Endothelial cell of umbilical vein (primary cell): Measurements from ENCODE around the gene HOXD3.

Source experiments
- CTCF ChIP-seq, 2 donors: IDR thresholded peaks; 1 replicate in 1 of 2; 2 replicates in 1 of 2; pipeline ENCODE4 v1.5.1; 2011; ENCODE audit warnings: low read length in 2 of 2, mild to moderate bottlenecking in 2 of 2, moderate library complexity in 2 of 2, control low read depth in 1 of 2, inconsistent platforms in 1 of 2, low read depth in 1 of 2; ENCODE audit not compliant: insufficient read depth in 1 of 2; ENCODE audit errors: extremely low read depth in 1 of 2
- GATA2 ChIP-seq: IDR thresholded peaks from 2 replicates; pipeline ENCODE4 v1.7.0; 2011; ENCODE audit warnings: low read depth, mild to moderate bottlenecking, moderate library complexity, mixed read lengths, low read length; ENCODE audit not compliant: insufficient read length, insufficient read depth
- MAX ChIP-seq: IDR thresholded peaks from 2 replicates; pipeline ENCODE4 v1.6.1; 2011; ENCODE audit not compliant: insufficient read depth, insufficient read length

GRCh38 chr2:176135035-176135440 lies 22.1 kb upstream of the HOXD3 start:
- TF ChIP-seq MAX (no peak), CTCF (IDR thresholded peaks at IDR 0.05; ENCODE audit: extremely low read depth in 1 of 2, insufficient read depth in 1 of 2, low read depth in 1 of 2, low read length in 2 of 2) (no peak), GATA2 (no peak)
